Memory B cell (primary cell): ENCODE results near the gene MEP1B.
A peak's percentile ranks its signal among the peaks of the same experiment; 100 is the strongest.
"Not testable (repeated sequence)": the region's sequence is repeated elsewhere in the genome, so short reads cannot be mapped to it uniquely, and the experiment has no call there.

ENCODE experiments used
- ATAC-seq: fragments of 150-1000 bp; cut with Tn5 transposase; 2 replicates; pipeline ENCODE4 v1.10.0; 2021; ENCODE audit warnings: low read depth, mild to moderate bottlenecking, moderate library complexity
- DNase-seq, 2 donors: peaks; one replicate each; pipeline ENCODE4 v3.0.0; 2022; ENCODE audit warnings: low spot score in 2 of 2
- H3K27ac Mint-ChIP-seq: one replicate; pipeline ENCODE4 v1.8.0; 2022; ENCODE audit warnings: mild to moderate bottlenecking, moderate library complexity, mixed read lengths
- H3K27me3 Mint-ChIP-seq: one replicate; pipeline ENCODE4 v1.8.0; 2022; ENCODE audit warnings: mixed read lengths
- H3K36me3 Mint-ChIP-seq: one replicate; pipeline ENCODE4 v1.8.0; 2022; ENCODE audit warnings: mild to moderate bottlenecking, mixed read lengths
- H3K4me1 Mint-ChIP-seq: one replicate; pipeline ENCODE4 v1.8.0; 2022; ENCODE audit warnings: mixed read lengths
- H3K4me3 Mint-ChIP-seq: one replicate; pipeline ENCODE4 v1.8.0; 2022; ENCODE audit warnings: mild to moderate bottlenecking, moderate library complexity, mixed read lengths
- H3K9me3 Mint-ChIP-seq: one replicate; pipeline ENCODE4 v1.8.0; 2022; ENCODE audit warnings: mixed read lengths

MEP1B gene

GRCh38 chr18:32189790-32190189 is at the start of gene MEP1B:
Gene MEP1B (plus strand): TSS chr18:32190039. CDS start chr18:32190071, 32 bp downstream.
- H3K27me3 Mint-ChIP-seq: peaks cover 2% of the 10 kb centered on the region
- ATAC-seq (no peak), DNase-seq (no peak)
- H3K36me3 Mint-ChIP-seq: no peaks in the 10 kb centered on the region
- H3K9me3 Mint-ChIP-seq: no peaks in the 10 kb centered on the region
- no peak within 1 kb of the TSS for H3K4me3 Mint-ChIP-seq
- no peak within 1 kb of the TSS for H3K27ac Mint-ChIP-seq
- no peaks in the 10 kb centered on the region for H3K4me1 Mint-ChIP-seq

GRCh38 chr18:32148185-32148870 is 41.5 kb upstream of the MEP1B start:
- peaks cover 2% of the 10 kb centered on the region for H3K36me3 Mint-ChIP-seq
- no peak overlapping the region for H3K4me3 Mint-ChIP-seq
- H3K4me1 Mint-ChIP-seq: no peaks in the 10 kb centered on the region
- ATAC-seq (no peak), DNase-seq (no peak)
- no peak overlapping the region for H3K27ac Mint-ChIP-seq
- peaks cover 2% of the 10 kb centered on the region for H3K27me3 Mint-ChIP-seq
- no peaks in the 10 kb centered on the region for H3K9me3 Mint-ChIP-seq

- no peak overlapping the region for H3K4me3 Mint-ChIP-seq
- no peak for ATAC-seq
- peaks cover 2% of the 10 kb centered on the region for H3K36me3 Mint-ChIP-seq
- no peak overlapping the region for H3K27ac Mint-ChIP-seq
- H3K9me3 Mint-ChIP-seq: no peaks in the 10 kb centered on the region
- H3K4me1 Mint-ChIP-seq: peaks cover 3% of the 10 kb centered on the region
- peaks cover 2% of the 10 kb centered on the region for H3K27me3 Mint-ChIP-seq
- DNase-seq: no peak
Measured at GRCh38 chr18:32152705-32153448, 37.0 kb upstream of the MEP1B start.

GRCh38 chr18:32156855-32157254 is 33.0 kb upstream of the MEP1B start:
- Mint-ChIP-seq H3K4me3 (no peak overlapping the region), H3K27ac (no peak overlapping the region)
- DNase-seq: no peak

GRCh38 chr18:32157580-32157979 is 32.3 kb upstream of the MEP1B start:
- Mint-ChIP-seq H3K27ac (no peak overlapping the region), H3K4me1 (peaks cover 7% of the 10 kb centered on the region), H3K27me3 (peaks cover 5% of the 10 kb centered on the region), H3K9me3 (no peaks in the 10 kb centered on the region), H3K4me3 (no peak overlapping the region), H3K36me3 (no peaks in the 10 kb centered on the region)
- ATAC-seq (no peak), DNase-seq (no peak)

More at GRCh38 chr18:32156855-32157254, 33.0 kb upstream of the MEP1B start:
- Mint-ChIP-seq H3K36me3 (peaks cover 2% of the 10 kb centered on the region), H3K4me1 (peaks cover 7% of the 10 kb centered on the region), H3K27me3 (peaks cover 5% of the 10 kb centered on the region), H3K9me3 (no peaks in the 10 kb centered on the region)
- no peak for ATAC-seq

GRCh38 chr18:32158108-32158624 is 31.7 kb upstream of the MEP1B start:
- H3K36me3 Mint-ChIP-seq: no peaks in the 10 kb centered on the region
- no peak overlapping the region for H3K27ac Mint-ChIP-seq
- ATAC-seq: peak; percentile 93
- H3K9me3 Mint-ChIP-seq: no peaks in the 10 kb centered on the region
- peak overlapping the region; percentile 68 for H3K4me3 Mint-ChIP-seq
- H3K4me1 Mint-ChIP-seq: peaks cover 7% of the 10 kb centered on the region
- H3K27me3 Mint-ChIP-seq: peaks cover 5% of the 10 kb centered on the region
- peak; percentile 47 to 54 for DNase-seq

- not testable (repeated sequence) for H3K36me3 Mint-ChIP-seq, ATAC-seq, H3K4me1 Mint-ChIP-seq, H3K27me3 Mint-ChIP-seq, H3K27ac Mint-ChIP-seq, DNase-seq, H3K9me3 Mint-ChIP-seq, H3K4me3 Mint-ChIP-seq
Measured at GRCh38 chr18:32158631-32159030, 31.2 kb upstream of the MEP1B start.

GRCh38 chr18:32160547-32160946 is 29.3 kb upstream of the MEP1B start:
- ATAC-seq: no peak
- no peak for DNase-seq
- no peaks in the 10 kb centered on the region for H3K9me3 Mint-ChIP-seq
- no peaks in the 10 kb centered on the region for H3K36me3 Mint-ChIP-seq
- H3K27ac Mint-ChIP-seq: no peak overlapping the region
- H3K4me1 Mint-ChIP-seq: peaks cover 7% of the 10 kb centered on the region
- no peak overlapping the region for H3K4me3 Mint-ChIP-seq
- H3K27me3 Mint-ChIP-seq: peaks cover 5% of the 10 kb centered on the region

- no peaks in the 10 kb centered on the region for H3K36me3 Mint-ChIP-seq
- H3K9me3 Mint-ChIP-seq: no peaks in the 10 kb centered on the region
- H3K4me3 Mint-ChIP-seq: no peak overlapping the region
- H3K4me1 Mint-ChIP-seq: peaks cover 2% of the 10 kb centered on the region
- H3K27me3 Mint-ChIP-seq: peaks cover 5% of the 10 kb centered on the region
- ATAC-seq (no peak), DNase-seq (no peak)
- H3K27ac Mint-ChIP-seq: no peak overlapping the region
Measured at GRCh38 chr18:32167980-32168730, 21.7 kb upstream of the MEP1B start.

- ATAC-seq (no peak), DNase-seq (no peak)
- Mint-ChIP-seq H3K4me3 (no peak overlapping the region), H3K27ac (no peak overlapping the region), H3K4me1 (peaks cover 2% of the 10 kb centered on the region), H3K9me3 (peaks cover 3% of the 10 kb centered on the region), H3K27me3 (peaks cover 8% of the 10 kb centered on the region), H3K36me3 (peaks cover 2% of the 10 kb centered on the region)
Measured at GRCh38 chr18:32173654-32174053, 16.2 kb upstream of the MEP1B start.

GRCh38 chr18:32174719-32175118 is 15.1 kb upstream of the MEP1B start:
- peaks cover 2% of the 10 kb centered on the region for H3K4me1 Mint-ChIP-seq

GRCh38 chr18:32175265-32175664 is 14.6 kb upstream of the MEP1B start:
- H3K27ac Mint-ChIP-seq: no peak overlapping the region
- H3K4me1 Mint-ChIP-seq: peaks cover 2% of the 10 kb centered on the region

More at GRCh38 chr18:32174719-32175118, 15.1 kb upstream of the MEP1B start:
- Mint-ChIP-seq H3K9me3 (peaks cover 3% of the 10 kb centered on the region), H3K4me3 (no peak overlapping the region), H3K27me3 (peaks cover 8% of the 10 kb centered on the region), H3K36me3 (peaks cover 2% of the 10 kb centered on the region), H3K27ac (no peak overlapping the region)
- no peak for ATAC-seq
- no peak for DNase-seq

GRCh38 chr18:32176745-32177144 is 13.1 kb upstream of the MEP1B start:
- not testable (repeated sequence) for ATAC-seq, H3K4me3 Mint-ChIP-seq

More at GRCh38 chr18:32175265-32175664, 14.6 kb upstream of the MEP1B start:
- Mint-ChIP-seq H3K4me3 (no peak overlapping the region), H3K36me3 (peaks cover 2% of the 10 kb centered on the region), H3K9me3 (peaks cover 3% of the 10 kb centered on the region), H3K27me3 (peaks cover 8% of the 10 kb centered on the region)
- ATAC-seq (no peak), DNase-seq (no peak)

GRCh38 chr18:32177530-32177929 is 12.3 kb upstream of the MEP1B start:
- Mint-ChIP-seq H3K27me3 (peaks cover 6% of the 10 kb centered on the region), H3K4me3 (no peak overlapping the region), H3K9me3 (peaks cover 3% of the 10 kb centered on the region), H3K27ac (no peak overlapping the region), H3K36me3 (peaks cover 2% of the 10 kb centered on the region), H3K4me1 (no peaks in the 10 kb centered on the region)
- no peak for ATAC-seq
- no peak for DNase-seq

More at GRCh38 chr18:32176745-32177144, 13.1 kb upstream of the MEP1B start:
- not testable (repeated sequence) for H3K4me1 Mint-ChIP-seq, H3K9me3 Mint-ChIP-seq, H3K27me3 Mint-ChIP-seq, H3K27ac Mint-ChIP-seq, DNase-seq, H3K36me3 Mint-ChIP-seq
